CD4-positive, alpha-beta T cell (primary cell): ENCODE results near the gene NAB2. TPM values are rescaled to one million over a fixed set of nuclear protein-coding genes. Genes with fewer than 3 reads are reported as not detected.

ENCODE experiments used
- ATAC-seq: fragments of 200-7000 bp; cut with Tn5 transposase; one replicate; pipeline ENCODE4 v1.10.0; 2022; ENCODE audit warnings: mild to moderate bottlenecking; ENCODE audit not compliant: poor library complexity
- CTCF ChIA-PET: fragments of 350-600 bp; sonication (Branson Sonifier 250); formaldehyde crosslinking; loops from one replicate; lab custom pipeline; 2021; ENCODE audit warnings: antibody characterized with exemption, inconsistent platforms; lab: Charles Lee
- POLR2A ChIA-PET: fragments of 350-600 bp; sonication (Branson Sonifier 250); formaldehyde crosslinking; loops from one replicate; lab custom pipeline; 2021; ENCODE audit warnings: antibody characterized with exemption, inconsistent platforms; lab: Charles Lee
- DNase-seq, 14 experiments: peaks; one replicate each; pipeline ENCODE4 v3.0.0-alpha.2; 2013 to 2020; ENCODE audit warnings: mixed read lengths in 2 of 14
- H3K27ac ChIP-seq, 2 donors: one replicate each; pipeline versions ENCODE4 v1.5.1 to v1.7.0; 2013; ENCODE audit warnings: low read length in 2 of 2, low read depth in 1 of 2, mild to moderate bottlenecking in 1 of 2
- H3K27me3 ChIP-seq, 2 experiments: 1 replicate in 1 of 2; 2 replicates in 1 of 2; pipeline versions ENCODE4 v1.6.1 to v1.7.0; 2013; ENCODE audit warnings: low read length in 2 of 2, control low read depth in 1 of 2, mild to moderate bottlenecking in 1 of 2, moderate library complexity in 1 of 2; ENCODE audit not compliant: insufficient read depth in 2 of 2, control insufficient read depth in 1 of 2
- H3K36me3 ChIP-seq: one replicate; pipeline ENCODE4 v1.6.1; 2013; ENCODE audit warnings: low read length, control low read depth; ENCODE audit not compliant: insufficient read depth
- H3K4me1 ChIP-seq: one replicate; pipeline ENCODE4 v1.6.1; 2013; ENCODE audit warnings: low read length, control low read depth; ENCODE audit not compliant: insufficient read depth
- H3K4me3 ChIP-seq: one replicate; pipeline ENCODE4 v1.5.1; 2013; ENCODE audit warnings: mild to moderate bottlenecking, low read length, moderate library complexity
- H3K9me3 ChIP-seq, 2 experiments: 1 replicate in 1 of 2; 2 replicates in 1 of 2; pipeline versions ENCODE4 v1.6.1 to v1.7.0; 2013; ENCODE audit warnings: low read length in 2 of 2, mild to moderate bottlenecking in 2 of 2, control low read depth in 1 of 2, moderate library complexity in 1 of 2; ENCODE audit not compliant: control insufficient read depth in 1 of 2, insufficient read depth in 1 of 2
- H3K27ac Mint-ChIP-seq: one replicate; pipeline ENCODE4 v1.8.0; 2020; ENCODE audit warnings: mixed read lengths
- H3K27me3 Mint-ChIP-seq: one replicate; pipeline ENCODE4 v1.8.0; 2021; ENCODE audit warnings: mixed read lengths
- H3K36me3 Mint-ChIP-seq: one replicate; pipeline ENCODE4 v1.8.0; 2021; ENCODE audit warnings: low read depth, mixed read lengths
- H3K4me1 Mint-ChIP-seq: one replicate; pipeline ENCODE4 v1.8.0; 2021; ENCODE audit warnings: low read depth, mixed read lengths
- H3K4me3 Mint-ChIP-seq: one replicate; pipeline ENCODE4 v1.8.0; 2020; ENCODE audit warnings: mild to moderate bottlenecking, mixed read lengths
- H3K9me3 Mint-ChIP-seq: one replicate; pipeline ENCODE4 v1.8.0; 2020; ENCODE audit warnings: mixed read lengths
- intact Hi-C, 2 experiments: fragments of 100-400 bp; cut with DNase I in 1 of 2; cut with micrococcal nuclease in 1 of 2; formaldehyde crosslinking; loops; one replicate each; pipeline versions ENCODE4 v1.15.1 to v1.9.0; 2023 to 2025; cut with DNase I, micrococcal nuclease
- total RNA-seq, 174 experiments: library from RNA in 2 of 174; stranded (reverse) in 2 of 174; gene quantifications; one replicate each; pipeline ENCODE4 v1.2.3 and lab custom pipeline; 2021 to 2026
- TF ChIP-seq, protein P1 (sequence below): fragments of 200-600 bp; IDR thresholded peaks from one replicate; pipeline ENCODE4 v1.8.0; 2022; ENCODE audit warnings: antibody characterized with exemption, mild to moderate bottlenecking

Gene NAB2
- total RNA-seq, 2 experiments from 2014 or later = 4.8 to 6.1 TPM

DNA sequence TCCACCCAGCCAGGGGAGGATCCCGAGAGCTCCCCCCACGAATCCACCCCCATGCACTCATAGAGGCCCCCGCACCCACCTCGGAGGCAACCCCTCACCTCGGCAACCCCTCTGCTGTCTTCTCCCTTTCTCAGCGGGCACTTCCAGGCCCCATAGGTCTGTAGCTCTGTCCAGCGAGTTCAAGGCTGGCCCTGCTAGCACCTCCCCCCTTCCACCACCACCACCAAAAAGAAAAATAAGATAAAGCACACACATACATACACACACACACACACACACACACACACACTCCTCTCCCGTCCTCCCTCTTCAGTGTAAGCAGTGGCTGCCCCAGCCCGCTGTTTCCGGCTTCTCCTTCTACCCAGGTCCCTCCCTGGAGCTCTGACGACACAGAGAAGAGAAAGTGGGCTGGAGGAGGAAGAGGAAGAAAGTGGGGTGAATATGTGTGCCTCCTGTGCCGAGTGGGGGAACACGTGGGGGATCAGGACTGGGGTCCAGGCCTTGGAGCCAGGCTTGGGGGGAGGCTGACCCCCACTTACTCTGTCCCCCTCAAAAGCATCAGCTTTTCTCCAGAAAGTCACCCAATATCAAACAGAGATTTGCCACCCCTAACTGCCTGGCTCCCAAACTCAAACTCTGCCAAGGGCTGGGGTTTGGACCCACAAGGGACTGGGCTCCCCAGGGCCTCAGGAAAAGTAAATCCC, 22.3 kb downstream of the NAB2 start, which contains the start of gene STAT6:
Gene STAT6, minus strand, starts transcription at position 332 of the 704 bp plus-strand sequence. CDS start 3,084 bp downstream, outside the sequence.
- peaks cover 25% of the 10 kb centered on the region for H3K36me3 ChIP-seq
- H3K27me3 Mint-ChIP-seq = peaks cover 4% of the 10 kb centered on the region
- H3K4me1 ChIP-seq = peaks cover 57% of the 10 kb centered on the region
- no peaks in the 10 kb centered on the region for H3K9me3 Mint-ChIP-seq
- TF ChIP-seq, protein P1, sequence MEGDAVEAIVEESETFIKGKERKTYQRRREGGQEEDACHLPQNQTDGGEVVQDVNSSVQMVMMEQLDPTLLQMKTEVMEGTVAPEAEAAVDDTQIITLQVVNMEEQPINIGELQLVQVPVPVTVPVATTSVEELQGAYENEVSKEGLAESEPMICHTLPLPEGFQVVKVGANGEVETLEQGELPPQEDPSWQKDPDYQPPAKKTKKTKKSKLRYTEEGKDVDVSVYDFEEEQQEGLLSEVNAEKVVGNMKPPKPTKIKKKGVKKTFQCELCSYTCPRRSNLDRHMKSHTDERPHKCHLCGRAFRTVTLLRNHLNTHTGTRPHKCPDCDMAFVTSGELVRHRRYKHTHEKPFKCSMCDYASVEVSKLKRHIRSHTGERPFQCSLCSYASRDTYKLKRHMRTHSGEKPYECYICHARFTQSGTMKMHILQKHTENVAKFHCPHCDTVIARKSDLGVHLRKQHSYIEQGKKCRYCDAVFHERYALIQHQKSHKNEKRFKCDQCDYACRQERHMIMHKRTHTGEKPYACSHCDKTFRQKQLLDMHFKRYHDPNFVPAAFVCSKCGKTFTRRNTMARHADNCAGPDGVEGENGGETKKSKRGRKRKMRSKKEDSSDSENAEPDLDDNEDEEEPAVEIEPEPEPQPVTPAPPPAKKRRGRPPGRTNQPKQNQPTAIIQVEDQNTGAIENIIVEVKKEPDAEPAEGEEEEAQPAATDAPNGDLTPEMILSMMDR = no peak
- peak within 1 kb of the TSS; percentile 95 for H3K4me3 ChIP-seq
- peak within 1 kb of the TSS; percentile 100 for H3K27ac ChIP-seq
- peak within 1 kb of the TSS; percentile 94 for H3K27ac Mint-ChIP-seq
- ChIA-PET POLR2A (interaction anchor here (0.6 to 10.4 kb wide), 40 partner anchors 10 to 1282 kb away, joined by 3 to 344 read pairs (median 6); partner anchors contain the start of genes BAZ2A, CDK4, DDIT3 and DNAJC14), CTCF (interaction anchor here (1.2 to 5.1 kb wide), 16 partner anchors 9 to 475 kb away, joined by 3 to 141 read pairs (median 12); partner anchors contain the start of genes LRP1, MYO1A, NAB2 and NEMP1)
- peak; percentile 69 to 96 (median 80) for DNase-seq
- peak within 1 kb of the TSS; percentile 96 for H3K4me3 Mint-ChIP-seq
- H3K9me3 ChIP-seq = no peaks in the 10 kb centered on the region
- ATAC-seq = peak; percentile 64
- peaks cover 55% of the 10 kb centered on the region for H3K36me3 Mint-ChIP-seq
- peaks cover 53% of the 10 kb centered on the region for H3K4me1 Mint-ChIP-seq
- intact Hi-C loops = loop anchor here (1.0 kb wide), 1 partner anchor 23 kb away; no protein-coding TSS in a partner anchor
- H3K27me3 ChIP-seq = no peaks in the 10 kb centered on the region

GRCh38 chr12:57112492-57113294, 23.8 kb downstream of the NAB2 start:
- POLR2A ChIA-PET = interaction anchor here (0.6 to 10.4 kb wide), 34 partner anchors 9 to 1374 kb away, joined by 3 to 344 read pairs (median 8); partner anchors contain the start of genes LRP1, NAB2, NACA and NEMP1
- Histone ChIP-seq H3K4me3 (peak overlapping the region; percentile 95), H3K27me3 (no peaks in the 10 kb centered on the region), H3K4me1 (peaks cover 44% of the 10 kb centered on the region), H3K36me3 (peaks cover 10% of the 10 kb centered on the region), H3K27ac (peak overlapping the region; percentile 100), H3K9me3 (no peaks in the 10 kb centered on the region)
- intact Hi-C loops = loop anchor here (1.0 kb wide), 5 partner anchors 43 to 355 kb away; no protein-coding TSS in a partner anchor
- ATAC-seq (no peak), DNase-seq (peak in 1 of 14 experiments; percentile 33)
- H3K4me3 Mint-ChIP-seq = peak overlapping the region; percentile 96
- H3K27ac Mint-ChIP-seq = peak overlapping the region; percentile 94
- peaks cover 40% of the 10 kb centered on the region for H3K36me3 Mint-ChIP-seq
- H3K4me1 Mint-ChIP-seq = peaks cover 38% of the 10 kb centered on the region
- H3K27me3 Mint-ChIP-seq = peaks cover 4% of the 10 kb centered on the region
- TF ChIP-seq, protein P1 = peak; percentile 79
- H3K9me3 Mint-ChIP-seq = no peaks in the 10 kb centered on the region
- CTCF ChIA-PET = interaction anchor here (0.6 to 5.1 kb wide), 23 partner anchors 9 to 356 kb away, joined by 3 to 141 read pairs (median 9); partner anchors contain the start of genes LRP1, MYO1A, NAB2 and NEMP1
